Right kidney (tissue), 1 donor: ENCODE measurements around the gene LDB3.

Experiments used
- DNase-seq: peaks from one replicate; pipeline ENCODE4 v3.0.0-alpha.2; 2016

Gene LDB3

GRCh38 chr10:86708068-86708782 lies 39.9 kb downstream of the LDB3 start:
- no peak for DNase-seq

GRCh38 chr10:86708783-86709380 lies 40.6 kb downstream of the LDB3 start:
- no peak for DNase-seq

- DNase-seq, result no peak
Measured at GRCh38 chr10:86709396-86710185, 41.3 kb downstream of the LDB3 start.

GRCh38 chr10:86710987-86711512 lies 42.7 kb downstream of the LDB3 start:
- peak; percentile 99 for DNase-seq

GRCh38 chr10:86711513-86712316 lies 43.4 kb downstream of the LDB3 start:
- DNase-seq, result peak; percentile 95

- DNase-seq, result no peak
Measured at GRCh38 chr10:86712317-86712707, 44.0 kb downstream of the LDB3 start.

GRCh38 chr10:86715156-86715795 lies 47.0 kb downstream of the LDB3 start:
- no peak for DNase-seq

- no peak for DNase-seq
Measured at GRCh38 chr10:86715836-86716235, 47.5 kb downstream of the LDB3 start.

- DNase-seq, result no peak
Measured at GRCh38 chr10:86716466-86716865, 48.2 kb downstream of the LDB3 start.

- DNase-seq, result no peak
Measured at GRCh38 chr10:86718556-86718955, 50.2 kb downstream of the LDB3 start.

GRCh38 chr10:86721232-86721631 lies 52.9 kb downstream of the LDB3 start:
- no peak for DNase-seq

GRCh38 chr10:86723009-86723408 lies 54.7 kb downstream of the LDB3 start:
- no peak for DNase-seq

- DNase-seq, result no peak
Measured at GRCh38 chr10:86724445-86724844, 56.1 kb downstream of the LDB3 start.

- DNase-seq, result no peak
Measured at GRCh38 chr10:86725980-86726676, 57.8 kb downstream of the LDB3 start.

- no peak for DNase-seq
Measured at GRCh38 chr10:86726677-86726999, 58.3 kb downstream of the LDB3 start.

GRCh38 chr10:86727470-86727869 lies 59.2 kb downstream of the LDB3 start:
- DNase-seq, result no peak

- DNase-seq, result no peak
Measured at GRCh38 chr10:86728056-86728455, 59.7 kb downstream of the LDB3 start.

GRCh38 chr10:86729677-86730076 lies 61.4 kb downstream of the LDB3 start:
- no peak for DNase-seq

- no peak for DNase-seq
Measured at GRCh38 chr10:86730227-86730626, 61.9 kb downstream of the LDB3 start.

- DNase-seq, result no peak
Measured at GRCh38 chr10:86732771-86733170, 64.5 kb downstream of the LDB3 start.

- no peak for DNase-seq
Measured at GRCh38 chr10:86733260-86733671, 65.0 kb downstream of the LDB3 start.
